ENCODE results near the gene FILIP1L. TPM values are rescaled to one million over a fixed set of nuclear protein-coding genes. Genes with fewer than 3 reads are reported as not detected.

Gene FILIP1L
- total RNA-seq, 4 donors from 2014 or later = 4.4 to 17.7 (median 13.2) TPM

GRCh38 chr3:99885851-99886250, 228.4 kb downstream of the FILIP1L start:
- intact Hi-C loops (cut with DNase I) = no loop called here
- 94 to 96% methylated on average over 3 of the region's 3 CpGs for WGBS, 2 donors
- Histone ChIP-seq H3K27ac (no peak overlapping the region), H3K4me3 (replicated peaks in 1 of 3) (no peak overlapping the region), H3K36me3 (no peaks in the 10 kb centered on the region), H3K27me3 (no peaks in the 10 kb centered on the region), H3K4me1 (no peaks in the 10 kb centered on the region), H3K9me3 (no peaks in the 10 kb centered on the region)
- DNase-seq = no peak
- TF ChIP-seq POLR2A (IDR thresholded peaks at IDR 0.05) (no peak), CTCF (IDR thresholded peaks at IDR 0.05) (no peak)

GRCh38 chr3:99885085-99885484, 229.2 kb downstream of the FILIP1L start:
- 97 to 100% methylated on average over 1 of the region's 1 CpG for WGBS, 2 donors
- DNase-seq = no peak
- H3K27ac ChIP-seq = no peak overlapping the region
- intact Hi-C loops (cut with DNase I) = no loop called here
- no peaks in the 10 kb centered on the region for H3K9me3 ChIP-seq
- H3K4me3 ChIP-seq (replicated peaks in 1 of 3) = no peak overlapping the region
- no peaks in the 10 kb centered on the region for H3K36me3 ChIP-seq
- no peaks in the 10 kb centered on the region for H3K4me1 ChIP-seq
- H3K27me3 ChIP-seq = no peaks in the 10 kb centered on the region
- no peak for TF ChIP-seq POLR2A (IDR thresholded peaks at IDR 0.05)
- no peak for TF ChIP-seq CTCF (IDR thresholded peaks at IDR 0.05)

- Histone ChIP-seq H3K27ac (no peak overlapping the region), H3K4me3 (replicated peaks in 1 of 3) (no peak overlapping the region), H3K4me1 (no peaks in the 10 kb centered on the region), H3K36me3 (no peaks in the 10 kb centered on the region), H3K9me3 (no peaks in the 10 kb centered on the region), H3K27me3 (no peaks in the 10 kb centered on the region)
- WGBS, 2 donors = 79 to 86% methylated on average over 2 of the region's 2 CpGs
- no peak for DNase-seq
- intact Hi-C loops (cut with DNase I) = no loop called here
- TF ChIP-seq CTCF (IDR thresholded peaks at IDR 0.05) (no peak), POLR2A (IDR thresholded peaks at IDR 0.05) (no peak)
These were observed 229.8 kb downstream of the FILIP1L start for GRCh38 chr3:99884484-99884883.

- no peak overlapping the region for H3K27ac ChIP-seq
- TF ChIP-seq POLR2A (IDR thresholded peaks at IDR 0.05) (no peak), CTCF (IDR thresholded peaks at IDR 0.05) (no peak)
- no peak for DNase-seq
- H3K4me1 ChIP-seq = no peaks in the 10 kb centered on the region
- no peak overlapping the region for H3K4me3 ChIP-seq (replicated peaks in 1 of 3)
- no peaks in the 10 kb centered on the region for H3K36me3 ChIP-seq
- H3K9me3 ChIP-seq = no peaks in the 10 kb centered on the region
- H3K27me3 ChIP-seq = no peaks in the 10 kb centered on the region
- 97 to 100% methylated on average over 1 of the region's 1 CpG for WGBS, 2 donors
- intact Hi-C loops (cut with DNase I) = no loop called here
These were observed 230.6 kb downstream of the FILIP1L start for GRCh38 chr3:99883693-99884092.

- Histone ChIP-seq H3K4me3 (replicated peaks in 1 of 3) (no peak overlapping the region), H3K36me3 (no peaks in the 10 kb centered on the region), H3K4me1 (no peaks in the 10 kb centered on the region), H3K9me3 (no peaks in the 10 kb centered on the region), H3K27me3 (no peaks in the 10 kb centered on the region), H3K27ac (no peak overlapping the region)
- no peak for DNase-seq
- intact Hi-C loops (cut with DNase I) = no loop called here
- 70 to 85% methylated on average over 2 of the region's 2 CpGs for WGBS, 2 donors
- TF ChIP-seq POLR2A (IDR thresholded peaks at IDR 0.05) (no peak), CTCF (IDR thresholded peaks at IDR 0.05) (no peak)
These were observed 231.2 kb downstream of the FILIP1L start for GRCh38 chr3:99883138-99883461.

Measured in thyroid gland (tissue), 4 donors.